Uterine smooth muscle cell (primary cell): Measurements from ENCODE around the gene SDF4. TPM values are rescaled to one million over a fixed set of nuclear protein-coding genes. Genes with fewer than 3 reads are reported as not detected.

Experiments used
- total RNA-seq: library from RNA; depleted of rRNA; stranded (reverse); fragments of >200 nt; gene quantifications from 2 replicates; pipeline ENCODE4 v1.2.3, GENCODE V29; 2014

The SDF4 gene
- total RNA-seq, result 100 and 158 TPM in 2 replicates

GRCh38 chr1:1231400-1232207, at the start of gene SDF4:
Gene SDF4 (minus strand): TSS chr1:1232001. CDS start chr1:1228772, 3,229 bp downstream.

GRCh38 chr1:1273512-1274298, 41.9 kb upstream of the SDF4 start, which contains the start of gene UBE2J2:
Gene UBE2J2 (minus strand): TSS chr1:1273854. CDS start chr1:1267992, 5,862 bp downstream.

GRCh38 chr1:1246577-1247340, 15.0 kb upstream of the SDF4 start, which contains the start of gene C1QTNF12:
Gene C1QTNF12 (minus strand): TSS chr1:1246722. CDS start chr1:1246690, 32 bp downstream.

GRCh38 chr1:1232208-1232795, 501 bp upstream of the SDF4 start, which contains the start of gene B3GALT6:
Gene B3GALT6 (plus strand): TSS chr1:1232237. CDS start chr1:1232279, 42 bp downstream.

GRCh38 chr1:1213345-1214265, 18.2 kb downstream of the SDF4 start, which contains the start of gene TNFRSF4:
Gene TNFRSF4 (minus strand): TSS chr1:1214153. CDS start chr1:1214127, 26 bp downstream.

GRCh38 chr1:1206376-1206965, 25.3 kb downstream of the SDF4 start, which contains the start of gene TNFRSF18:
Gene TNFRSF18 (minus strand): TSS chr1:1206592. CDS start chr1:1206571, 21 bp downstream.

DNA sequence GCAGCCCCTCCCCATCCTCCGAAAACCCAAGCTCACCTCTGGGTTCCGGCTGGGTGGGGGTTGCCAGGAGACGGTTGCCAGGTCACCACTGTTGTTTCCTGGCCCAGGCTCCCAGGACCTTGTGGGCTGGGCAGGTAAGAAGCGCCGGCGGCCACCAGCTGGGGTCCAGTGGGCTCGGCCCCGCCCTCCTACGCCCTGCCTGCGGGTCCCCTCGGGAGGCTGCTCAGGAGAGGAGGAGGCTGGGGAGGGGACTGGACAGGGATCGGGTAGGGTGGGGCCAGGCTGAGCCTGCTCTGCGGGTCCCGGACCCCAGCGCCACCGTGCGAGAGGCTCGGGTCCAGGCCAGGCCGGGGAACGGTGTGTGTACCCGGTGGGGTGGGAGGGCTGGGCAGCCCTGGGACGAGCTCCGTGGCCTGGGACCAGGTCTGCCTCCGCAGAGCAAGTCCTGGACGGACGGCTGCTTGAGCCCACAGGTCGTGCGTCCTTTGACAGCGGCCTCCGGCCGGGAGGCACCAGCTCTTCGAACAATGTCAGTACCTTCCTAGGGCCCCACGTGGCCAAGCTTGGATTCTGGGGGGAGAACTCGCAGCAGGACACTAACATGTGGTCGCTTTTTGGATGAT, 57.9 kb downstream of the SDF4 start, which contains the start of gene TTLL10:
Gene TTLL10, plus strand, starts transcription at position 88 of the 623 bp plus-strand sequence. CDS start 5,336 bp downstream, outside the sequence.

Other genes starting within 250 kb of the SDF4 start
- gene PERM1, start 249.9 kb downstream of the SDF4 start, total RNA-seq, result not detected in 2 replicates
- gene HES4, start 231.9 kb downstream of the SDF4 start, total RNA-seq, result 2.0 and 3.7 TPM in 2 replicates
- gene ISG15, start 218.5 kb downstream of the SDF4 start, total RNA-seq, result 46.4 and 53.9 TPM in 2 replicates
- 35.2 and 54.7 TPM in 2 replicates for gene AGRN, start 211.9 kb downstream of the SDF4 start, total RNA-seq
- gene RNF223, start 157.7 kb downstream of the SDF4 start, total RNA-seq, result not detected in 2 replicates
- 6.2 and 10.2 TPM in 2 replicates for gene C1orf159, start 115.9 kb downstream of the SDF4 start, total RNA-seq
- 0.12 TPM in 1 of 2 replicates, not detected in the other for gene TTLL10, start 58.1 kb downstream of the SDF4 start, total RNA-seq
- 0.12 TPM in 1 of 2 replicates, not detected in the other for gene TNFRSF18, start 25.4 kb downstream of the SDF4 start, total RNA-seq
- 0.12 TPM in 1 of 2 replicates, not detected in the other for gene TNFRSF4, start 17.8 kb downstream of the SDF4 start, total RNA-seq
- gene B3GALT6, start 236 bp upstream of the SDF4 start, total RNA-seq, result 32.0 and 35.1 TPM in 2 replicates
- gene C1QTNF12, start 14.7 kb upstream of the SDF4 start, total RNA-seq, result 1.1 and 2.0 TPM in 2 replicates
- 37.2 and 51.7 TPM in 2 replicates for gene UBE2J2, start 41.9 kb upstream of the SDF4 start, total RNA-seq
- 0.89 and 1.7 TPM in 2 replicates for gene SCNN1D, start 48.4 kb upstream of the SDF4 start, total RNA-seq
- gene ACAP3, start 75.9 kb upstream of the SDF4 start, total RNA-seq, result 38.2 and 64.0 TPM in 2 replicates
- gene PUSL1, start 76.6 kb upstream of the SDF4 start, total RNA-seq, result 15.0 and 24.8 TPM in 2 replicates
- 56.2 and 67.3 TPM in 2 replicates for gene INTS11, start 92.7 kb upstream of the SDF4 start, total RNA-seq
- gene CPTP, start 92.8 kb upstream of the SDF4 start, total RNA-seq, result 10.3 and 10.5 TPM in 2 replicates
- gene TAS1R3, start 99.3 kb upstream of the SDF4 start, total RNA-seq, result 0.11 and 0.12 TPM in 2 replicates
- gene DVL1, start 117.4 kb upstream of the SDF4 start, total RNA-seq, result 133 and 150 TPM in 2 replicates
- 203 and 230 TPM in 2 replicates for gene MXRA8, start 126.6 kb upstream of the SDF4 start, total RNA-seq
- gene AURKAIP1, start 143.2 kb upstream of the SDF4 start, total RNA-seq, result 94.9 and 118 TPM in 2 replicates
- 125 and 147 TPM in 2 replicates for gene CCNL2, start 167.3 kb upstream of the SDF4 start, total RNA-seq
- gene MRPL20, start 175.3 kb upstream of the SDF4 start, total RNA-seq, result 72.1 and 100 TPM in 2 replicates
- gene ANKRD65, start 189.3 kb upstream of the SDF4 start, total RNA-seq, result 0.77 and 0.87 TPM in 2 replicates
- gene VWA1, start 203.7 kb upstream of the SDF4 start, total RNA-seq, result 3.2 and 5.1 TPM in 2 replicates
- 0.50 TPM in 1 of 2 replicates, not detected in the other for gene ATAD3C, start 217.7 kb upstream of the SDF4 start, total RNA-seq
- gene ATAD3B, start 239.8 kb upstream of the SDF4 start, total RNA-seq, result 16.9 and 35.3 TPM in 2 replicates